Esophagus squamous epithelium (tissue), 4 donors: Measurements from ENCODE around the gene EPHA2.

Experiments
- POLR2A ChIP-seq, 4 donors: fragments of 450-650 bp; IDR thresholded peaks; one replicate each; pipeline ENCODE4 v1.6.1; 2017; ENCODE audit warnings: antibody characterized with exemption in 4 of 4, mild to moderate bottlenecking in 4 of 4, moderate library complexity in 3 of 4
- TF ChIP-seq, protein P1 (sequence below), 6 experiments: fragments of 450-650 bp in 4 of 6; fragments of 200-600 bp in 2 of 6; sonication (generic) in 2 of 6; IDR thresholded peaks; one replicate each; pipeline ENCODE4 v1.5.1; 2016 to 2019; ENCODE audit warnings: antibody characterized with exemption in 6 of 6, mild to moderate bottlenecking in 4 of 6, moderate library complexity in 4 of 6

DNA sequence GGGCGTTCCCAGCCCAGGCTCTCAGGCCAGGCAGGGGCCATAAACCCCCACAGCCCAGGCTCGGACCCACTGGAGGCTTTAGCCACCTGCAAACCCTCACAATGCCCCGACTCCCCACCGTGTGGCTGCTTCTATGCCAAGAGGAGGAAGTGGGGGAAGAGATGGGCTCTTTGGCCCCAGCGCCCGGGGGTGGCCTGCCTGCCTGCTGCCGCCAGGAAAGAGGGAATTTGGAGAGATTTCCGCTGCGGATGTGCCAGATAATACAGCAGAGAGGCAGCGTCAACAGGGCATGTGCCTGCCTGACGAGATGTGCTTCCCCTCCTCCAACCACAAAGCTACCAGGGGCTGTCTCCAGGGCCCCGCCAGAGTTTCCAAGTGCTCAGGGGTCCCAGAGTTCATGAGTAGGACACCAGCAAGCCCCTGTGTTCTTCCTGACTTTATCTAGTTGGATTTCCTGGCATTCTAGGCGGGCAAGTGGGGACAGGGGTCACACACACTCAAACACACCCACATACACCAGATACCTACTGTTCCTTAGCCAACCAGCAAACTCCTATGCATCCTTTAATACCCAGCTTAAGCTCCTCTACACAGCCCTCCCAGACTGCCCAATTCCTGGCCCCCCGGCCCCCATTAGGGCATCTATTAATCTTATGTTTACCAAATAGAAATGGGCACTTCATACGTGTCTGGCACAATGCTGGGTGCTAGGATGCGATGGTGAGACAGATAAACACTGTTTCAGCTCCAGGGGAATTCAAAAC lies 14.1 kb downstream of the EPHA2 start:
- no peak for TF ChIP-seq POLR2A (IDR thresholded peaks at IDR 0.05)
- TF ChIP-seq, protein P1, sequence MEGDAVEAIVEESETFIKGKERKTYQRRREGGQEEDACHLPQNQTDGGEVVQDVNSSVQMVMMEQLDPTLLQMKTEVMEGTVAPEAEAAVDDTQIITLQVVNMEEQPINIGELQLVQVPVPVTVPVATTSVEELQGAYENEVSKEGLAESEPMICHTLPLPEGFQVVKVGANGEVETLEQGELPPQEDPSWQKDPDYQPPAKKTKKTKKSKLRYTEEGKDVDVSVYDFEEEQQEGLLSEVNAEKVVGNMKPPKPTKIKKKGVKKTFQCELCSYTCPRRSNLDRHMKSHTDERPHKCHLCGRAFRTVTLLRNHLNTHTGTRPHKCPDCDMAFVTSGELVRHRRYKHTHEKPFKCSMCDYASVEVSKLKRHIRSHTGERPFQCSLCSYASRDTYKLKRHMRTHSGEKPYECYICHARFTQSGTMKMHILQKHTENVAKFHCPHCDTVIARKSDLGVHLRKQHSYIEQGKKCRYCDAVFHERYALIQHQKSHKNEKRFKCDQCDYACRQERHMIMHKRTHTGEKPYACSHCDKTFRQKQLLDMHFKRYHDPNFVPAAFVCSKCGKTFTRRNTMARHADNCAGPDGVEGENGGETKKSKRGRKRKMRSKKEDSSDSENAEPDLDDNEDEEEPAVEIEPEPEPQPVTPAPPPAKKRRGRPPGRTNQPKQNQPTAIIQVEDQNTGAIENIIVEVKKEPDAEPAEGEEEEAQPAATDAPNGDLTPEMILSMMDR (IDR thresholded peaks at IDR 0.05), result peak in 1 of 6 experiments; percentile 23
